ENCODE data around the gene EZH2. TPM values are rescaled to one million over a fixed set of nuclear protein-coding genes. Genes with fewer than 3 reads are reported as not detected.

The EZH2 gene
- total and polyA plus RNA-seq, 4 donors, result 2.0 to 21.3 (median 2.5) TPM

DNA sequence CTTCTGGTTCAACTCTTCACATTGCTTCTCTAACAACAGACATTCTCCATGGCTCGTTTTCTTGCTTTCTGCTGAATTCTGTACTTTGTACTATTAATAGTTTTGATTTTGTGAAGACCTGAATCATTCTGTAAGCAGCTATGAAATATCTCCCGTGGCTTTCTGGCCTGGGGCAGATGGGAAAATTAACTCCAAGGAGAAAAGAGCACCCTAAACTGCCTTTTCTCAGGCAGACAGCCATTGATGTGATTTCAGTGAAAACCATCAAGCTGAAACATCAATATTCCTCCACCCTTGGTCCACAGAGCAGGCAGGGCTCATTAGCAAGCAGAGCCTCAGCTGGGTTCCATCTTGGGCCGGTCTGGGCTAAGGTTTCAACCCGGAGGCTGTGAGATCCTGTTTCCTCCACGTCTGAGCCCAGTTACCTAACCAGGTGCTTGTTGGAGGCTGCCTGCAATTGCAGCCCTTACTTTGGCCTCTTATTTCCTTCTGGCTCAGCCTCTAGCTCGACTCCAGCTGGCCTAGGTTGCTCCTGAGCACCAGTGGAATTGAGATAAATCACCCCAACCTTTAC is 21.1 kb upstream of the EZH2 start:
- H3K36me3 ChIP-seq (ENCODE audit: control insufficient read depth in 4 of 4, insufficient read depth in 3 of 4, low read depth in 1 of 4, low read length in 3 of 4), result no peaks in the 10 kb centered on the region

More for the DNA sequence above, 21.1 kb upstream of the EZH2 start:
- H3K9me3 ChIP-seq (ENCODE audit: control insufficient read depth in 4 of 4, low read length in 3 of 4), result no peaks in the 10 kb centered on the region
- no peak overlapping the region for H3K27ac ChIP-seq (ENCODE audit: low read depth in 1 of 2, low read length in 2 of 2)
- H3K4me1 ChIP-seq (ENCODE audit: control insufficient read depth in 4 of 4, insufficient read depth in 4 of 4, low read length in 3 of 4), result no peaks in the 10 kb centered on the region
- TF ChIP-seq GABPA (IDR thresholded peaks at IDR 0.05 in 1 of 2, conservative IDR thresholded peaks at IDR 0.05 in 1 of 2) (no peak), RXRA (IDR thresholded peaks at IDR 0.05) (no peak), JUND (IDR thresholded peaks at IDR 0.05) (no peak), YY1 (IDR thresholded peaks at IDR 0.05) (no peak), CTCF (IDR thresholded peaks at IDR 0.05; ENCODE audit: low read depth, low read length, missing input control) (no peak), EGR1 (IDR thresholded peaks at IDR 0.05; ENCODE audit: low read depth in 2 of 2) (no peak), NR2F2 (IDR thresholded peaks at IDR 0.05) (no peak), HNF4A (conservative IDR thresholded peaks at IDR 0.05) (no peak), FOXA1 (IDR thresholded peaks at IDR 0.05) (no peak), ZBTB33 (IDR thresholded peaks at IDR 0.05) (no peak), HNF4G (IDR thresholded peaks at IDR 0.05) (no peak), TAF1 (conservative IDR thresholded peaks at IDR 0.05) (no peak), ATF3 (IDR thresholded peaks at IDR 0.05) (no peak), MAX (IDR thresholded peaks at IDR 0.05) (no peak)
- TF ChIP-seq, protein P1, sequence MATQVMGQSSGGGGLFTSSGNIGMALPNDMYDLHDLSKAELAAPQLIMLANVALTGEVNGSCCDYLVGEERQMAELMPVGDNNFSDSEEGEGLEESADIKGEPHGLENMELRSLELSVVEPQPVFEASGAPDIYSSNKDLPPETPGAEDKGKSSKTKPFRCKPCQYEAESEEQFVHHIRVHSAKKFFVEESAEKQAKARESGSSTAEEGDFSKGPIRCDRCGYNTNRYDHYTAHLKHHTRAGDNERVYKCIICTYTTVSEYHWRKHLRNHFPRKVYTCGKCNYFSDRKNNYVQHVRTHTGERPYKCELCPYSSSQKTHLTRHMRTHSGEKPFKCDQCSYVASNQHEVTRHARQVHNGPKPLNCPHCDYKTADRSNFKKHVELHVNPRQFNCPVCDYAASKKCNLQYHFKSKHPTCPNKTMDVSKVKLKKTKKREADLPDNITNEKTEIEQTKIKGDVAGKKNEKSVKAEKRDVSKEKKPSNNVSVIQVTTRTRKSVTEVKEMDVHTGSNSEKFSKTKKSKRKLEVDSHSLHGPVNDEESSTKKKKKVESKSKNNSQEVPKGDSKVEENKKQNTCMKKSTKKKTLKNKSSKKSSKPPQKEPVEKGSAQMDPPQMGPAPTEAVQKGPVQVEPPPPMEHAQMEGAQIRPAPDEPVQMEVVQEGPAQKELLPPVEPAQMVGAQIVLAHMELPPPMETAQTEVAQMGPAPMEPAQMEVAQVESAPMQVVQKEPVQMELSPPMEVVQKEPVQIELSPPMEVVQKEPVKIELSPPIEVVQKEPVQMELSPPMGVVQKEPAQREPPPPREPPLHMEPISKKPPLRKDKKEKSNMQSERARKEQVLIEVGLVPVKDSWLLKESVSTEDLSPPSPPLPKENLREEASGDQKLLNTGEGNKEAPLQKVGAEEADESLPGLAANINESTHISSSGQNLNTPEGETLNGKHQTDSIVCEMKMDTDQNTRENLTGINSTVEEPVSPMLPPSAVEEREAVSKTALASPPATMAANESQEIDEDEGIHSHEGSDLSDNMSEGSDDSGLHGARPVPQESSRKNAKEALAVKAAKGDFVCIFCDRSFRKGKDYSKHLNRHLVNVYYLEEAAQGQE (IDR thresholded peaks at IDR 0.05), result no peak
- DNase-seq (ENCODE audit: low spot score), result no peak
- H3K9ac ChIP-seq (ENCODE audit: low read depth in 1 of 2, low read length in 2 of 2), result no peak overlapping the region
- H3K4me3 ChIP-seq (ENCODE audit: low read depth in 1 of 3, low read length in 3 of 3), result no peak overlapping the region
- WGBS, result 47% methylated on average over 6 of the region's 6 CpGs
- H3K27me3 ChIP-seq (ENCODE audit: control insufficient read depth in 4 of 4, insufficient read depth in 4 of 4, low read length in 3 of 4), result peaks cover 0 to 8% (median 0%) of the 10 kb centered on the region in 4 donors

Measured in liver (tissue), 9 donors.